AG04450 (cell line): ENCODE results near the gene HRH2. TPM values are rescaled to one million over a fixed set of nuclear protein-coding genes. Genes with fewer than 3 reads are reported as not detected.

Source experiments
- CTCF ChIA-PET: fragments of 300-600, 350-600 bp; formaldehyde crosslinking; extraction: SDS; loops from one replicate; lab custom pipeline; 2022; ENCODE audit warnings: antibody characterized with exemption, inconsistent platforms; lab: Charles Lee
- POLR2A ChIA-PET: fragments of 350-600 bp; formaldehyde crosslinking; extraction: SDS; loops from one replicate; lab custom pipeline; 2021; ENCODE audit warnings: antibody characterized with exemption, inconsistent platforms; lab: Yijun Ruan, JAX
- DNase-seq: peaks from one replicate; pipeline ENCODE4 v3.0.0-alpha.2; 2011; ENCODE audit warnings: low read depth, low spot score
- H3K27ac ChIP-seq: one replicate; pipeline ENCODE4 v1.5.1; 2012; ENCODE audit warnings: low read depth, low read length, control low read depth
- H3K27me3 ChIP-seq: one replicate; pipeline ENCODE4 v1.6.0; 2012; ENCODE audit warnings: low read length; ENCODE audit not compliant: control insufficient read depth, insufficient read depth
- H3K4me3 ChIP-seq: 2 replicates; pipeline ENCODE4 v1.5.1; 2011; ENCODE audit warnings: mild to moderate bottlenecking, low read depth, low read length, control low read depth
- H3K9me3 ChIP-seq: 2 replicates; pipeline ENCODE4 v1.5.1; 2012; ENCODE audit warnings: low read length; ENCODE audit not compliant: control insufficient read depth, insufficient read depth
- polyA plus RNA-seq: library from polyadenylated mRNA; depleted of rRNA; stranded (reverse); fragments of >200 nt; gene quantifications from 2 replicates; pipeline ENCODE4 v1.2.3, GENCODE V29; 2011
- TF ChIP-seq, protein P1 (sequence below): IDR thresholded peaks from 2 replicates; pipeline ENCODE4 v1.5.1; 2011; ENCODE audit warnings: low read depth, low read length, control low read depth, inconsistent platforms

The HRH2 gene
- polyA plus RNA-seq, 1 experiment = not detected

DNA sequence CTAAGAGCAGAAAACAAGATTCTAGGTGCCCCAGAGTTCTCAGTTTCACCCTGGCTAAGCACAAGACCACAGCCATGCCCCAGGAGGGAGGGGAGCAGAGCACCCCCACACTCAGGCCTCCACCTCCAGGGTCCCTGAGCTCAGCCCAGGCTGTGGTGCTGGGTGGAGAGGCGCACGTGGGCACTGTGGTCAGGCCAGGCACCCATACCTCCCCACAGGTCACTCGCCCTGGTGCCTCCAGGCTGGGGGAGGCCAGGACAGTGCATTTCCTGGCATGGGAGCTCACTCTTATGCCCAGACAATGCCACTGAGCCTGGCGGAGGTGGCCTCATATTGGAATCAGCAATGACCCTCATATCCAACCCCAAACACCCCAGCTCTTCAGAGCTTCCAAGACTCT, 78.8 kb downstream of the HRH2 start:
- Histone ChIP-seq H3K27me3 (peaks cover 2% of the 10 kb centered on the region), H3K4me3 (no peak overlapping the region), H3K27ac (no peak overlapping the region), H3K9me3 (0 out of 2 replicates have a peak, but pooled peaks cover 3% of the 10 kb centered on the region)
- CTCF ChIA-PET = no interaction called here
- no peak for DNase-seq
- POLR2A ChIA-PET = no interaction called here
- TF ChIP-seq, protein P1, sequence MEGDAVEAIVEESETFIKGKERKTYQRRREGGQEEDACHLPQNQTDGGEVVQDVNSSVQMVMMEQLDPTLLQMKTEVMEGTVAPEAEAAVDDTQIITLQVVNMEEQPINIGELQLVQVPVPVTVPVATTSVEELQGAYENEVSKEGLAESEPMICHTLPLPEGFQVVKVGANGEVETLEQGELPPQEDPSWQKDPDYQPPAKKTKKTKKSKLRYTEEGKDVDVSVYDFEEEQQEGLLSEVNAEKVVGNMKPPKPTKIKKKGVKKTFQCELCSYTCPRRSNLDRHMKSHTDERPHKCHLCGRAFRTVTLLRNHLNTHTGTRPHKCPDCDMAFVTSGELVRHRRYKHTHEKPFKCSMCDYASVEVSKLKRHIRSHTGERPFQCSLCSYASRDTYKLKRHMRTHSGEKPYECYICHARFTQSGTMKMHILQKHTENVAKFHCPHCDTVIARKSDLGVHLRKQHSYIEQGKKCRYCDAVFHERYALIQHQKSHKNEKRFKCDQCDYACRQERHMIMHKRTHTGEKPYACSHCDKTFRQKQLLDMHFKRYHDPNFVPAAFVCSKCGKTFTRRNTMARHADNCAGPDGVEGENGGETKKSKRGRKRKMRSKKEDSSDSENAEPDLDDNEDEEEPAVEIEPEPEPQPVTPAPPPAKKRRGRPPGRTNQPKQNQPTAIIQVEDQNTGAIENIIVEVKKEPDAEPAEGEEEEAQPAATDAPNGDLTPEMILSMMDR = no peak

DNA sequence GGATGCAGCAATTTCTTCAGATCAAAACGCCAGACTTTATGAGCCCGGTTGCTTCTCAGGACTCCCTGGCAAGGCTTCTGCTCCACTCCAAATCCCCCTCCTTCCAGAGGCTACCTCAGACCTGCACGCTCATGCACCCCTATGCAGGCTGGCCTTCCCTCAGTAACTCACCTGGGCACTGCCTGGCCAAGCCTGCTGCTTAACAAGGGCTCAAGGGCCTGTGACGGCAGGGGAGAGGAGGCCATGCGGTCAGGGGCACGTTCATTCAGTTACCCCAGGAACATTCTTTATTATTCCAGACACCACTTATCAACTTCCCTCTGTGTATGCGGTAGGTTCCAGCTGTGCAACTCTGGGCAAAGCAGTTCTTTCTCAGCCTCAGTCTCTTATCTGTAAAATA, 79.6 kb downstream of the HRH2 start:
- no peak overlapping the region for H3K27ac ChIP-seq
- CTCF ChIA-PET = interaction anchor here (1.6 kb wide), 1 partner anchor 8 kb away, joined by 7 read pairs; no protein-coding TSS in a partner anchor
- no peak overlapping the region for H3K4me3 ChIP-seq
- DNase-seq = no peak
- H3K27me3 ChIP-seq = peaks cover 2% of the 10 kb centered on the region
- TF ChIP-seq, protein P1 = no peak
- POLR2A ChIA-PET = no interaction called here
- 0 out of 2 replicates have a peak, but pooled peaks cover 3% of the 10 kb centered on the region for H3K9me3 ChIP-seq

DNA sequence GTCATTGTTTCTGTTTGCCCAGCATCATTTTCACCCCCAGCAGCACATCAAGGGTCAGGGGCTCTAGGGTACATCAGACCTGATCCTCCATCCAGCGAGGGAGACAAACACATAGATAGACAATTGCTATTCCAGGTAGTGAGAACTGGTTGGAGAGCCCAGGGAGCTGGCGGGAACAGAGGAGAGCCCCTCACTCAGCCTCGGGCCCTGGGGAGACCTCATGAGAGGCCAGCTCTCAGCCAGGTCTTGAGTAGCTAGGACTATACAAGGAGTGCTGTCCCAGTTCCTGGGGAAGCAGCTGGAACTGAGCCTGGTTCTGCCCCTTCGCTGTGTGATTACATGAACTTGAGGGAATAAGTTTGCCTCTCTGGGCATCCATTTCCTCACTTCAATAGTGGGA, 80.3 kb downstream of the HRH2 start:
- DNase-seq = no peak
- Histone ChIP-seq H3K9me3 (0 out of 2 replicates have a peak, but pooled peaks cover 3% of the 10 kb centered on the region), H3K4me3 (no peak overlapping the region), H3K27me3 (peaks cover 2% of the 10 kb centered on the region), H3K27ac (no peak overlapping the region)
- CTCF ChIA-PET = interaction anchor here (1.6 kb wide), 1 partner anchor 8 kb away, joined by 7 read pairs; no protein-coding TSS in a partner anchor
- POLR2A ChIA-PET = no interaction called here
- TF ChIP-seq, protein P1 = no peak

DNA sequence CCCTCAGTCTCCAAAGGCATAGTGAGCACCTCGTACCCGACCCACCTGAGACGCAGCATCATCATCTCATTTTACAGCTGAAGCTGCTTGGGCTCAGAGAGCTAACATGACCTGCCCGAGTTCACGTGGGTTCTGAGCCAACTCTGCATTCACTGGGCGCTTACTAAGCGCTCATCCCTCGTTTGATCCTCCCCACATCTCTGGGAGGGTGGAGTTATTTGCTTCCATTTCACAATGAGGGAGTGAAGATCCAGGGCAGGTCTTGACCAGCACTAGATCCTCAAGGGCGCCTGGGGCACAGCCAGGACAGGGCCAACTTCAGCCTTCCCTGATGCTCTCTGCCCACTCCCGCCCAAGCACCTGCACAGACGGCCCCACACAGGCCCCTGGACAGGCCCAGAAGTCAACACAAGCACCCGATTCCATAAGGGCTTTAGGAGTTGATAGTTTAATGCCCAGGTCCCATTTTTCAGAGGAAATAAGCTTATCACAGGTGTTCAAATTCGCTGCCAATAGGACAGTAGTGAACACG, 80.8 kb downstream of the HRH2 start:
- TF ChIP-seq, protein P1 = no peak
- Histone ChIP-seq H3K4me3 (no peak overlapping the region), H3K9me3 (no peaks in the 10 kb centered on the region), H3K27ac (no peak overlapping the region), H3K27me3 (peaks cover 2% of the 10 kb centered on the region)
- no peak for DNase-seq
- CTCF ChIA-PET = interaction anchor here (1.6 kb wide), 1 partner anchor 9 kb away, joined by 7 read pairs; no protein-coding TSS in a partner anchor
- POLR2A ChIA-PET = no interaction called here

DNA sequence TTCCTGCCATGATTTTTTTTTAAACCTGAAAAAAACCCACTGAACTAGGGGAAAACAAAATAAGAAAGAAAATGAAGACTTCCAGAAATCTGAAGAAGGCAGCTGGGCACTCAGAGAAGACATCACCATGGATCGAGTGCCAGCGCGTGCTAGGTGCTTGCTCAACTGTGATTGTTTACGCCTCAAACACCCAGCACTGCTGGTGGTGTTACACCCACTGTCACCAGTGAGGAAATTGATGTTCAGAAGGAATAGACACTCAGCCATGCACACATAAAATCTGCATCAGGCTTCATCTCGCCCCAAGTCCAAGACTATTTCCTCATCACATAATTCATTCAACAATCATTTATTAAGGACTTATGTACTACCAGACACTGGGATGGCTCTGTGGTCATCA, 82.1 kb downstream of the HRH2 start:
- TF ChIP-seq, protein P1 = no peak
- Histone ChIP-seq H3K4me3 (no peak overlapping the region), H3K27me3 (peaks cover 2% of the 10 kb centered on the region), H3K9me3 (no peaks in the 10 kb centered on the region), H3K27ac (no peak overlapping the region)
- ChIA-PET POLR2A (no interaction called here), CTCF (no interaction called here)
- DNase-seq = no peak
